ENCODE measurements around the gene LRRC37A3.
"Not testable (repeated sequence)": the region's sequence is repeated elsewhere in the genome, so short reads cannot be mapped to it uniquely, and the experiment has no call there.

The LRRC37A3 gene

DNA sequence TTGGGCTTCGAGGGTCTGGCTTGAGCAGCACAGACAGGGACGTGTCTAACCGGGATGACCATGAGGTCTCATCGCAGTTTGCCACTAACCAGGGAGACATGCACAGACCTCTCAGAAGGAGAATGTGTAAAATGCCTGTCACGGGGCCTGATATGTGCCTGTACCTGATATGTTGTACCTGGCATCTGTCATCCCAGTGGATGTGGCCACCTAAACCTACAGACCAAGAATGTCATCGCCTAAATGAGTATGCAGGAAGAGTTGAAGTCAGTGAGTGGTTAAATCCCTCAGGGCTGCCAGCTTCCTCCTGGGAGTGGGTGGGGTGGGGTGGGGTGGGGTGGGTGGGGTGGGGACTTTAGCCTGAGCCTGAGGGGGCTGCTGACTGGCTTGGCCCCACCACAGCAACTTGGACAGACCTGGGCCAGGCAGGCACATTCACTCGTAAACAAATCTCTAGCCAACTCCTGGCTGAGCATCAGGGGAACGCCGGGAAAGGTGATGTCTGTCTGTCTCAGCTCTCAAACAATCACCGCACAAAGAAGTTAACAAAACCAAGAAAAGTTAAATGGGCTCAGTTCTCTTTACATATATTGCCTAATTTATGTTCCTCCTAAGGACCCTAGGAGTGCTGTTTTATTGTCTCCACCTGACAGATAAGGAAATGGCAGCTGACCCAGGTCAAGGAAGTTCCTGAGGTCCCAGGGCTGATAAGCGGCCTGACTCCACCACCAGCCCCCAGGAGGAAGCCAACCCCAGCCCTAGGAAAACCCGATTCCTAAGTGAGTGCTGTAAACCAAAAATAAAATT is 89.3 kb downstream of the LRRC37A3 start:
- DNase-seq = not testable (repeated sequence)

- DNase-seq = not testable (repeated sequence)
Measured at GRCh38 chr17:64829068-64829467, 90.2 kb downstream of the LRRC37A3 start.

DNA sequence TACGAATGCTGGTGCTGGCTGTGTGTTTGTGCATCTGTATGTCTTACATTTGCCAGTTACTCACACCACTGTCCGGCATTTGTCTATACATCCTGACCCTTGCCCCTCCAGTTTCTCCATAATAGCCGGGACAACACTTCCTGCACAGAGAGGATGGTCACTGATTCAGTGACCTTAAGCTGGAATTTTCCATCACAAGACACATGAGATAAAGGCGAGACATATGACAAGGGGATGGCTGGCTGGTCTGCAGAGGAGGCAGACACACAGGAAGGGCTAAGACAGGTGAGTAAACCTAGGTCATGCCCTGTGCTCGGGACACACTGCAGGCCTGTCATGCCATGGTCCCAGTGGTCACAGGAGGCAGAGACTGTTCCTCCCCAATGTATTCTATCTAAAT is 100.4 kb downstream of the LRRC37A3 start:
- DNase-seq = not testable (repeated sequence)

GRCh38 chr17:64815833-64816198 is 103.5 kb downstream of the LRRC37A3 start:
- DNase-seq = not testable (repeated sequence)

- not testable (repeated sequence) for DNase-seq
Measured at GRCh38 chr17:64814993-64815832, 104.1 kb downstream of the LRRC37A3 start.

GRCh38 chr17:64808178-64808977 is 110.9 kb downstream of the LRRC37A3 start:
- DNase-seq = peak; percentile 57 to 65

Data from CD4-positive, alpha-beta T cell treated with Interleukin-4 for 1 hour (primary cell).